ENCODE measurements around the gene CERS2. TPM values are rescaled to one million over a fixed set of nuclear protein-coding genes. Genes with fewer than 3 reads are reported as not detected.

Gene CERS2
- total RNA-seq, 1 donor = 138 TPM

DNA sequence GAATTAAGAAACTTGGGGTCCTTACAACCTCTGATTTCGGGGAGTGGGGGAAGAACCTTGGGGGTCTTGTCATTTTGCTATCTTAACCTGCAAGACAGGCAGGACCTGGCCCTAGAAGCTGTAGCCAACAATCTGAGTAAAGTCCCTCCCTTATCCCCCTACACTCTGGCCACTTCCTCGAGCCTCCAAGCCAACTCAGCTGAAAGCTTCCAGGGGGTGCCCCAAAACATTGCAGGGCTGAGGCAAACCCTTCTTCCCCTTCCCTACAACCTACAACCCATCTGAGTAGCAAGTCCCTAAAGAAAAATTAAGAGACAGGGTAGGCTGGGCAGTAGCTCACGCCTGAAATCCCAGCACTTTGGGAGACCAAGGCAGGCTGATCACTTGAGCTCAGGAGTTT lies 5.0 kb downstream of the CERS2 start:
- TF ChIP-seq, protein P1, sequence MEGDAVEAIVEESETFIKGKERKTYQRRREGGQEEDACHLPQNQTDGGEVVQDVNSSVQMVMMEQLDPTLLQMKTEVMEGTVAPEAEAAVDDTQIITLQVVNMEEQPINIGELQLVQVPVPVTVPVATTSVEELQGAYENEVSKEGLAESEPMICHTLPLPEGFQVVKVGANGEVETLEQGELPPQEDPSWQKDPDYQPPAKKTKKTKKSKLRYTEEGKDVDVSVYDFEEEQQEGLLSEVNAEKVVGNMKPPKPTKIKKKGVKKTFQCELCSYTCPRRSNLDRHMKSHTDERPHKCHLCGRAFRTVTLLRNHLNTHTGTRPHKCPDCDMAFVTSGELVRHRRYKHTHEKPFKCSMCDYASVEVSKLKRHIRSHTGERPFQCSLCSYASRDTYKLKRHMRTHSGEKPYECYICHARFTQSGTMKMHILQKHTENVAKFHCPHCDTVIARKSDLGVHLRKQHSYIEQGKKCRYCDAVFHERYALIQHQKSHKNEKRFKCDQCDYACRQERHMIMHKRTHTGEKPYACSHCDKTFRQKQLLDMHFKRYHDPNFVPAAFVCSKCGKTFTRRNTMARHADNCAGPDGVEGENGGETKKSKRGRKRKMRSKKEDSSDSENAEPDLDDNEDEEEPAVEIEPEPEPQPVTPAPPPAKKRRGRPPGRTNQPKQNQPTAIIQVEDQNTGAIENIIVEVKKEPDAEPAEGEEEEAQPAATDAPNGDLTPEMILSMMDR (IDR thresholded peaks at IDR 0.05; ENCODE audit: insufficient read depth, low read length) = no peak
- no peak overlapping the region for H3K4me3 ChIP-seq (ENCODE audit: low read depth, low read length)
- DNase-seq (ENCODE audit: low read depth) = no peak

DNA sequence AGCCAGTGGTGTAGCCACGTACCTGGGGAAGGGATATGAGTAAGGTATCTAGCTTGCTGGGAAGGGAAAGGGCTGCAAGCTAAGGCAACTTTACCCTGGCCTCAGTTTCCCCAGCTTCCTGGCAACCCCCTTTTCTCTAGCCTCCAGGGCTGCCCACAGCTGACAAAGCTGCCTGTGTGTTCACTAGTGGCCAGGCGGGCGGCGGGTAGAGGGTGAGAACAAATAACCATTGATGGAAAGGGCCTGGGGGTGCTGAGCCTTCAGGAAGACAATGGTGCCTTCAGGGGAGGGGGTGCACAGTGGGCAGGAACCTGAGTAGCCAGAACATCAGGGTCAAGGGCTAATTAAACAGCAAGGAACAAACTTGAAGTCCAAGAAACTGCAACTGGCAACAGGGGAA lies 6.1 kb downstream of the CERS2 start:
- TF ChIP-seq, protein P1 (IDR thresholded peaks at IDR 0.05; ENCODE audit: insufficient read depth, low read length) = no peak
- no peak for DNase-seq (ENCODE audit: low read depth)
- no peak overlapping the region for H3K4me3 ChIP-seq (ENCODE audit: low read depth, low read length)

DNA sequence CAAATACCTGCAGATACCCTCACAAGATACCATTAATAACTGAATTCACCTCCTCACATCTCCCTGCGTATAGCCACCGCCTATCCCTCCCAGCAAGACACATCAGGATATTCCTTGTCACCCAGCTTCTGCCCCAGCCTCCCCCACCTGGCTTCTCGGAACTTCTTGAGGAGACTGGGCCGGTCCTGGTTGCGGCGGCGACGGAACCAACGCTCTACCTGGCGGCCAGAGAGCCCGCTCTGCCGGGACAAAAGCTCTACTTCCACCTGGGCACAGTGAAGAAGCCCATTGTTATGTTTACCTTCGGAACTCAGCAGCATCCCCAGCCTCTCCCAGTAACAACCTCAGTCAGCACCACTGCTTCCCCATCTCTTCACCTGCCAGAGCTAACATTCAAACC lies 6.7 kb downstream of the CERS2 start:
- DNase-seq (ENCODE audit: low read depth) = no peak
- H3K4me3 ChIP-seq (ENCODE audit: low read depth, low read length) = no peak overlapping the region
- TF ChIP-seq, protein P1 (IDR thresholded peaks at IDR 0.05; ENCODE audit: insufficient read depth, low read length) = no peak

DNA sequence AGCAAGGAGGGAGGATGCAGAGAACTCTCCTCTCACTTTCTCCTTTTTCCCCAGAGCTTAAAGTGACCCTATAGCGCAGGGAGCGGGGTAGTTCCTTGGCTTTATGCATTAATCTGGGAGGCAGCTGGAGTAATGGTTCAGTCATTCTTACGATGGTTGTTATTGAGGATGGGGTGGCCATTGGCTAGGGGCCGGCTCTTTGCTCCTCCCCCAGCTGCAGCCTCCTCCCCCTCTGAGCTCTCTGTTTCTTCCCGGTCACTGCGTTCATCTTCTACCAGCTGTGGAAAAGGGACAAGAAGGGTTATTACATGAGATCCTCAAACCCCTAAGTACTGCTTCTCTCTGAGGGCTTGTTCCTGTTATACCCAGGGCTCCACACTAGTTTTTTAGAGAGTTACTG lies 8.6 kb downstream of the CERS2 start:
- TF ChIP-seq, protein P1 (IDR thresholded peaks at IDR 0.05; ENCODE audit: insufficient read depth, low read length) = no peak
- no peak overlapping the region for H3K4me3 ChIP-seq (ENCODE audit: low read depth, low read length)
- DNase-seq (ENCODE audit: low read depth) = no peak

DNA sequence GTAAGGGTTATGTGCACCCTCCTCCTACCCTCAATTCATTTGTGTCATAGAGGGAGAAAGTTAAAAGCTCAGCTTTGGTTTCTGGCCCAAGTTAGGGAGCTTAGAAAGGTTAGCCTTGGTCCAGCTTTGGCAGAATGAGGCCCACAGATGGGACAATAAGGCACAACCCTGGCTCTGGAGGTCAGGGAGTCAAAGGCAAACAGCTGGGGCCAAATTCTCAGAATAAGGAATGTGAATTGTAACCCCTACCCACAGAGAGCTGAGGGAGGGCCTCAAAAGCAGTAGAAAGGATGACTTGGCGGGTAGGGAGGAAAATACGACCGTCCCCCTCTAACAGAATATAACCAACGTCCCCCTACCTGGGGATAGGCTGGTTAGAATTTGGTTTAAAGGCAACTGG lies 9.0 kb downstream of the CERS2 start:
- no peak for DNase-seq (ENCODE audit: low read depth)
- no peak overlapping the region for H3K4me3 ChIP-seq (ENCODE audit: low read depth, low read length)
- TF ChIP-seq, protein P1 (IDR thresholded peaks at IDR 0.05; ENCODE audit: insufficient read depth, low read length) = no peak

DNA sequence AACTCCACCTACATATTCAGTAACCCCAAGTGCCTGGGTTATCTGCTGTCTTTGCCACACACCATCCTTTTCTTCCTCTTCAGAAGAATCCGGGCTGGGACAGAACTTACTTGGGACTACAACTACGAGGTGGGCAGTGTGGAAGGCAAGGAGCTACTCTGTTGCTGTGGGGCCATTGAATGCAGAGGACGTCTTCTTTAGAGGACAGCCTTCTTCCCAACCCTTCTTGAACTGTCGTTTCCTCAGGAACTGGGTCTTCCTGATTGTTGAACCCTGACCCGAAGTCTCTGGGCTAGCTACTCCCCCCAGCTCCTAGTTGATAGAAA lies 10.5 kb downstream of the CERS2 start:
- TF ChIP-seq, protein P1 (IDR thresholded peaks at IDR 0.05; ENCODE audit: insufficient read depth, low read length) = no peak
- H3K4me3 ChIP-seq (ENCODE audit: low read depth, low read length) = no peak overlapping the region
- no peak for DNase-seq (ENCODE audit: low read depth)

DNA sequence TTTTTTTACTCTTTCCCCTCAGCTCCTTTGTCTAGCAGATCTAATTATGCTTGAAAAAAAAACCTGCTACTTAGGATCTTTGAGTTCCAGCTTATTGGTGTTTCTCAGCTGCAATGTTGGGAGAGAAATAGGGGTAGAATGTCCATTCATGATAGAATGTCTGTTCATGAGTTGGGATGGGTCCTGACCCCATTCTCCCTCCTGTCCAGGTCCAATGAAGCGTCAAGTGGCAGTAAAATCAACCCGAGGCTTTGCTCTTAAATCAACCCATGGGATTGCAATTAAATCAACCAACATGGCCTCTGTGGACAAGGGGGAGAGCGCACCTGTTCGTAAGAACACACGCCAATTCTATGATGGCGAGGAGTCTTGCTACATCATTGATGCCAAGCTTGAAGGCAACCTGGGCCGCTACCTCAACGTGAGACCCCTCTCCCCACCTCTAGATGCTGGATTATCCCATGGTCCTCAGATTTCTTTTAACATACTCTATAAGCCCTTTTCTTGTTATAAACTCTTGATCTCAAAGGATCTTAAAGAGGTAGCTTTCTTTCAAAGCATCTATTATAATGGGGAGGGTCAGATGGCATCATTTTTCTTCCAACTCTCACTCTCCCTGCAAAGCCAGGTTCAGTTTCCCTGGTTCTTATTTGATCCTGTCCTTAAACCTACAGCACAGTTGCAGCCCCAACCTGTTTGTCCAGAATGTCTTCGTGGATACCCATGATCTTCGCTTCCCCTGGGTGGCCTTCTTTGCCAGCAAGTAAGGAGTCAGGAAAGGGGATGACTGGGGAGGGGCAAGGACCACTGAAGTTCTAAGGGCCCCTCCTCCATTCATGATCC lies 11.1 kb downstream of the CERS2 start:
- no peak overlapping the region for H3K4me3 ChIP-seq (ENCODE audit: low read depth, low read length)
- TF ChIP-seq, protein P1 (IDR thresholded peaks at IDR 0.05; ENCODE audit: insufficient read depth, low read length) = no peak
- no peak for DNase-seq (ENCODE audit: low read depth)

Data from fibroblast of the aortic adventitia (primary cell).